Measurements from ENCODE around the gene NIN. TPM values are rescaled to one million over a fixed set of nuclear protein-coding genes. Genes with fewer than 3 reads are reported as not detected.

The NIN gene
- total RNA-seq, 1 experiment from 2014 or later: 37.1 TPM

GRCh38 chr14:50806241-50806933, 24.6 kb downstream of the NIN start:
- intact Hi-C loops (cut with micrococcal nuclease; ENCODE audit: unreplicated experiment): no loop called here
- TF ChIP-seq CTCF (IDR thresholded peaks at IDR 0.05): no peak
- TF ChIP-seq TCF7L2 (IDR thresholded peaks at IDR 0.05; ENCODE audit: low read depth, low read length): no peak
- TF ChIP-seq REST (IDR thresholded peaks at IDR 0.05; ENCODE audit: insufficient read depth in 1 of 2, low read depth in 2 of 2, low read length in 1 of 2): no peak
- no peak for TF ChIP-seq POLR2AphosphoS5 (IDR thresholded peaks at IDR 0.05; ENCODE audit: low read depth, low read length)
- no peak for TF ChIP-seq SIN3A (IDR thresholded peaks at IDR 0.05; ENCODE audit: borderline replicate concordance, insufficient read depth, low read depth, low read length)
- DNase-seq (ENCODE audit: low read depth, low spot score) (no peak), ATAC-seq (no peak)
- in situ Hi-C loops (cut with HindIII; ENCODE audit: low pct_unique_long_range_greater_than_20kb, low sequenced_read_pairs): no loop called here
- Histone ChIP-seq H3K27me3 (ENCODE audit: control insufficient read depth, insufficient read depth, low read length) (no peaks in the 10 kb centered on the region), H3K4me3 (ENCODE audit: low read depth in 2 of 2, low read length in 2 of 2) (no peak overlapping the region), H3K4me1 (ENCODE audit: control insufficient read depth, insufficient read depth, low read length) (no peaks in the 10 kb centered on the region), H3K27ac (ENCODE audit: low read length) (no peak overlapping the region), H3K36me3 (ENCODE audit: control insufficient read depth, insufficient read depth, low read length) (0 out of 2 replicates have a peak, but pooled peaks cover 2% of the 10 kb centered on the region), H3K9me3 (ENCODE audit: control insufficient read depth, insufficient read depth, low read depth, low read length) (no peaks in the 10 kb centered on the region)
- POLR2A ChIA-PET: no interaction called here
- CTCF ChIA-PET: no interaction called here
- BruUV-seq (replicated peaks): no TSS peak

- in situ Hi-C loops (cut with HindIII; ENCODE audit: low pct_unique_long_range_greater_than_20kb, low sequenced_read_pairs) (no loop called here), intact Hi-C loops (cut with micrococcal nuclease; ENCODE audit: unreplicated experiment) (no loop called here)
- H3K27me3 ChIP-seq (ENCODE audit: control insufficient read depth, insufficient read depth, low read length): no peaks in the 10 kb centered on the region
- no peak overlapping the region for H3K4me3 ChIP-seq (ENCODE audit: low read depth in 2 of 2, low read length in 2 of 2)
- CTCF ChIA-PET: no interaction called here
- H3K36me3 ChIP-seq (ENCODE audit: control insufficient read depth, insufficient read depth, low read length): 0 out of 2 replicates have a peak, but pooled peaks cover 2% of the 10 kb centered on the region
- TF ChIP-seq POLR2AphosphoS5 (IDR thresholded peaks at IDR 0.05; ENCODE audit: low read depth, low read length): no peak
- no TSS peak for BruUV-seq (replicated peaks)
- POLR2A ChIA-PET: no interaction called here
- H3K27ac ChIP-seq (ENCODE audit: low read length): no peak overlapping the region
- H3K9me3 ChIP-seq (ENCODE audit: control insufficient read depth, insufficient read depth, low read depth, low read length): no peaks in the 10 kb centered on the region
- DNase-seq (ENCODE audit: low read depth, low spot score): no peak
- ATAC-seq: no peak
- no peaks in the 10 kb centered on the region for H3K4me1 ChIP-seq (ENCODE audit: control insufficient read depth, insufficient read depth, low read length)
Measured at GRCh38 chr14:50805396-50805795, 25.6 kb downstream of the NIN start.

GRCh38 chr14:50804181-50804721, 26.7 kb downstream of the NIN start:
- ATAC-seq (no peak), DNase-seq (ENCODE audit: low read depth, low spot score) (no peak)
- intact Hi-C loops (cut with micrococcal nuclease; ENCODE audit: unreplicated experiment) (no loop called here), in situ Hi-C loops (cut with HindIII; ENCODE audit: low pct_unique_long_range_greater_than_20kb, low sequenced_read_pairs) (no loop called here)
- CTCF ChIA-PET: no interaction called here
- TF ChIP-seq TCF7L2 (IDR thresholded peaks at IDR 0.05; ENCODE audit: low read depth, low read length) (no peak), POLR2AphosphoS5 (IDR thresholded peaks at IDR 0.05; ENCODE audit: low read depth, low read length) (no peak), CTCF (IDR thresholded peaks at IDR 0.05) (no peak), SIN3A (IDR thresholded peaks at IDR 0.05; ENCODE audit: borderline replicate concordance, insufficient read depth, low read depth, low read length) (no peak), REST (IDR thresholded peaks at IDR 0.05; ENCODE audit: insufficient read depth in 1 of 2, low read depth in 2 of 2, low read length in 1 of 2) (no peak)
- BruUV-seq (replicated peaks): no TSS peak
- H3K27me3 ChIP-seq (ENCODE audit: control insufficient read depth, insufficient read depth, low read length): no peaks in the 10 kb centered on the region
- POLR2A ChIA-PET: no interaction called here
- H3K27ac ChIP-seq (ENCODE audit: low read length): no peak overlapping the region
- no peaks in the 10 kb centered on the region for H3K4me1 ChIP-seq (ENCODE audit: control insufficient read depth, insufficient read depth, low read length)
- H3K36me3 ChIP-seq (ENCODE audit: control insufficient read depth, insufficient read depth, low read length): 0 out of 2 replicates have a peak, but pooled peaks cover 2% of the 10 kb centered on the region
- no peak overlapping the region for H3K4me3 ChIP-seq (ENCODE audit: low read depth in 2 of 2, low read length in 2 of 2)
- H3K9me3 ChIP-seq (ENCODE audit: control insufficient read depth, insufficient read depth, low read depth, low read length): no peaks in the 10 kb centered on the region
